GM11168 (cell line): ENCODE results near the gene ZBTB20.

Experiments used
- in situ Hi-C: fragments of 300-500 bp; cut with MboI; formaldehyde crosslinking; loops from one replicate; pipeline ENCODE4 v1.12.0; 2022; ENCODE audit warnings: low sequenced_read_pairs; ENCODE audit not compliant: unreplicated experiment

Gene ZBTB20

DNA sequence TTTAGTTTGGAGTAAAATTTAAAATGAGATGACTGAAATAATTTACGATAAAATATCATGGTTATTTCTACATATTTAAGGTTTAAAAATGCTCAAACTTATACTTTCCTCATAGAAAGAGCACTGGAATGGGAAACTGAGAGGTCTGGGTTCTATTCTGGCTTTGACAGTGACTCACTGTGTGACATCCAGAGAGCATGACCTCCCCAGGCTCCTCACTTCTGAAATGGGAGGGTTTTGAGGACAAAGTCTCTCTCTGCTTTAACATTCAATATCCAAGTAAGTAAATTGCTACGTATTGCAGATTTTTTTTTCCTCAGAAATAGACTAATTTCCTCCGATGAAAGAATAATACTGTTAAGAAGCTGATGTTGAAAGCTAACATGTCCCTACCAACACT is 618.6 kb downstream of the ZBTB20 start:
- in situ Hi-C loops = no loop called here

DNA sequence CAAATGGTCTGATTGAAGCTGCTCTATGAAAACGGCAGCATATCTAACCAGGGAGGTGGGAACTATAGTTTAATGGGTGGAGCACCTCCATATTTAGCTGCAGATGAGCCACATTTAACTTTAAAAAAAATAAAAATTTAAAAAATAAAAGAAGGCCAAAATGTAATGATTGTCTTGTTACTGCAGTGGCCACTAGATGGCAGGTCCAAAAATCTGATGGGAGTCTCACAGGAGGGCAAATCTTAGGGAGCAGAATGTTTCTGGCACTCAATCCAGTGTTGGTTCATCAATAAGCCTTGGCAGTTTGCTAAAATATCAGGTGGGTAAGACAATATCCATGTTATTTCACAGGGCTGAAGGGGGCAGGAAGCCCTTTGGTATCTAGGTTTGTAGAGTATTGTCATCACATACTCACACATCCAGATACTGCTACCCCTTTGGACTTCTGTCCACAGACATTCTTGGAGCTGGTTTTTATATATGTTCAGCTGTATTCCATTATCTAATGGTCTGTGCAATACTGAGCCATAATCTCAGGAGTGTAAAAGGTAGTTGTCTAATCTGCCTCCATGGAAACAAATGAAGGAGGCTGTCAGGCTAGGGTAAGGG is 619.9 kb downstream of the ZBTB20 start:
- in situ Hi-C loops = no loop called here

DNA sequence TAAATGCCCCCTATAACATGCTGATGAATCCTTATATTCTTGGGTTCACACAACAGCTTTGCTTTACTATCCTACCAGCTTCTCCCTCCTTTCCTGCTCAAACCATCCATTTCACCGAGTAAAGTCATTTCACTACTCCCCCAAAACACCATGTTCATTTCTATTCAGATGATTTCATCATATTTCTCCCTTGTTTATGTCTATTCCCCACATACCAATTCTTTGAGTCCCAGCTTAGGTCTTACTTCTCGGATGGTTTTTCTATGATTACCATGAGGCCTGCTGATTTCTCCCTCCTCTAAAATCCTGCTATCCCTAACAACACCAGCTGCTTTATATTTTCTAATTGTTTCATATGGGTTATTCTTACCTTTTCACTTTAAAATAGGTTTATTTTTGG is 621.8 kb downstream of the ZBTB20 start:
- in situ Hi-C loops = no loop called here

- in situ Hi-C loops = no loop called here
Observed at GRCh38 chr3:114519415-114519814, 627.7 kb downstream of the ZBTB20 start.

DNA sequence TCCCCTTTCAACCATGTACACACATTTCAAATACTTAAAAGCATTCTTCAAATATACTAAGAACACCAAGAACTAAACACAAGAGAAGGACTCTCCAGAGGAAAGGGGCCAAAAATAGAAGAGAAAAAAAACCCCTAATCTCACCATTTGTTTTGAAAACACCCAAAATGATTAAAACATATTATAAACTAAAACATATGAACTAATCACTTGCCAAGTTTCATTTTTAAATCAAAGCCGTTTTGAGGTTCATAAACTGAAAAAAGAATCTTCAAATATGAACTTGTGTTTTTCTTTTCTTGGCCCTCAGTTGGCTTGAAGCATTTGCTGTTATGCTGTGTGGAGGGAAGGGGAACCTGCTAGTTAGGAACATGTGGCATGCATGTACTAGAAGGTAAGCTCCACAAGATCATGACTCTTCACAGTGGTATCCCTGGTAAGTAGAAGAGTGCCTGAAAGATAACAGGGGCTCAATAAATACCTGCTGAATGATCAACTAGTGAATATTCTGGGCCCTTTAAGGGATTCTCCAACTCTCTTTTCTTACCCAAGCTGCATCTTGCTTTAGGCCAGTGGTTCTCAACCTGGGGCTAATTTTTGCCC is 628.8 kb downstream of the ZBTB20 start:
- in situ Hi-C loops = no loop called here

GRCh38 chr3:114510201-114510600 is 636.9 kb downstream of the ZBTB20 start:
- in situ Hi-C loops = no loop called here

- in situ Hi-C loops = no loop called here
Observed at GRCh38 chr3:114509756-114510155, 637.3 kb downstream of the ZBTB20 start.

DNA sequence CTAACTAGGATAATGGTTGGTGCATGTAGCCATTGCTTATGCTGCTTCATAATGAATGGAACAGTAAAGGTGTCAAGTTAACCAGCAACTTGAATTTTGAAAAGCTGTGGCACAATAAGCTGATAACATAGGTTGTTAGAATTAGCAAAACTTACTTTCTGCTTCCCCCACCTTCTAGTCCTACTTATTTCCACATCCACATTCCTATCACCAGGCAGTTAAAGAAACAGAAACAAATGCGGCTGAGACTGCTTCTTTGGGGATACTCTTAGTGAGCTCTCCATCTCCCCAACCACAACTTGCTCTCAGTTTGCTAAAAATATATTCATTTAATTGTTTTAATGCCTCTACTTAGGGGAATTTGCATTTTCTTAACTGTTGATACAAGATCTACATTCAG is 638.1 kb downstream of the ZBTB20 start:
- in situ Hi-C loops = no loop called here

GRCh38 chr3:114508208-114508607 is 638.9 kb downstream of the ZBTB20 start:
- in situ Hi-C loops = no loop called here

DNA sequence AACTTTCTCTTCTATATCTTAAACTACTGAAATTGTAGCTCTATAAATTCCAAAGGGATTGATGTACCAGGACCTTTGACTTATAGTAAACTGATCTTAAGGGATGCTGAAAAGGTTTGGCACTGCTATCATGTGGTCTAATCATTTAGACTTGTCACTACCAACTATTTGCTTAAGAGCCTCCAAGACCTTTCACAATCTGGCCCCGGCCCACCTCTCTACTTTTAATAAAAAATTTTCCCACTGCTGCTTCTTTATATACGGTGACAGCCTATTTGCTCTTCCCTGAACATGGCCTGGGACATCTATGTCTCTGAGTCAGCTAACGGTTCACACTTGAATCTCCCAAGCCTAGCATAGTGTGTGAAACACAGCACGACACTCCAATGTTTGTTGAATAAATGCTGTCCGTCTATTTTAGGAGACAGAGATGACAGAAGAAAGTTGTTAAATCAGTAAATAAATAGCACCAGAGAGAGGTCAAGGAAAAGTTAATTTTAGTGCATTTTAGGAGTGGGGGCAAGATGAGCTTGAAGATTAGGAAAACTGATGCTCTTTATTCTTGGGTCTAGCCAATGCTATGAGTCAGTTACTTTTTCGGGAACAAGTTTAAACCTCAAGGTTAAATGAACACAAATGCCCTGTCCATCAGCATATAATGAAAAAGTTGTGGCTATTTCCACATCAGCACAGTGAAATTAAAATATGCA is 640.3 kb downstream of the ZBTB20 start:
- in situ Hi-C loops = no loop called here

DNA sequence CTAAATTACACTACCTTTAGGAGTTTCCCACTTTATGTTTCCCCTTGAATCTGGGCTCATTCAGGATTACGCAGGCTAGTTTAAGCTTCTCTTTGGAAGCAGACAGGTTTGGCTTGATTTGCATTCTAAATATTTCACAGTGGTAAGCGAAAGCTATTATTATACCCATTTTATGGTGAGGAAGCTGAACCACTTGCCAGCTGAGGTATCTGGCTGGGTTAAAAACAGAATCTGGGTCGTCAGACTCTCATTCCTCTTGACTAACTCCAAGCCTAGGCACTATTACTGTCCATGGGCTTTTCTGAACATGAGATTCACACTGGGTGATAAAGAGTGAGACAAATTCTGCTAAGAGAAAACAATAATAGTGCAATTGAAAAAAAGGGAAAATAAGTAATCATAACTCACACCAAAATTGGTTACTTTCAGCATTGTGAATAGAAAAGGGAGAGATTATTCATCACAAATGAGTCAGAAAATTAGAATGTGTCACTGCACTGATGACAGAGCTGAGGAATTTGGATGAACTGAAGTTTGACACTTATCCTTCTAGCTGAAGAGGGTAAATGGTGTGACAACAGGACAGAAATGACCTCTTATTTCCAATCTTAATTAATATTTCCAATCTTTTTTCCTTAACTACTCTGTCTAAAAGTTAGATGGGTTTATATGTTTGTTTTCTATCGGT is 642.0 kb downstream of the ZBTB20 start:
- in situ Hi-C loops = no loop called here

GRCh38 chr3:114502204-114502603 is 644.9 kb downstream of the ZBTB20 start:
- in situ Hi-C loops = no loop called here

GRCh38 chr3:114499976-114500375 is 647.1 kb downstream of the ZBTB20 start:
- in situ Hi-C loops = no loop called here

- in situ Hi-C loops = no loop called here
Observed at GRCh38 chr3:114498539-114499370, 648.3 kb downstream of the ZBTB20 start.

- in situ Hi-C loops = no loop called here
Observed at GRCh38 chr3:114496874-114497273, 650.2 kb downstream of the ZBTB20 start.

- in situ Hi-C loops = no loop called here
Observed at GRCh38 chr3:114496466-114496865, 650.6 kb downstream of the ZBTB20 start.

DNA sequence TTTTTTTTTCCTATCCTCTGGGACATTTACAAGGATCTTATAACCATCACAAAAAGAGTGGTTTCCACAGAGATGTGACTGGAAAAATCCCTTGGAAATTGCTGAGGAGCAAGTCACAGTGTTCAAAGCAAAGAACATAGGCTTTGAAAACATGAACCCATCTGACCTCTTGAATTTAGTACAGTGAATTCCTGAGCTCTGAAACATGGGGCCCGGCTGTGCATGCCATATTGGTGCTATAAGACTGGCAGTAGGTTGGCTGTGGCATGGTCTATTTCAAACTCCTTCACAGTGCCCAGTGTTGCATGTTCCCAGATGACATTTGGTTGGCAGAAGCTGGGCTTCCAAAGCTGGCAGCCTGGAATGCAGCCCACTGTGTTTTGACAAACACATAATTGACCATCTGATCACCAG is 651.1 kb downstream of the ZBTB20 start:
- in situ Hi-C loops = no loop called here

GRCh38 chr3:114494498-114494897 is 652.6 kb downstream of the ZBTB20 start:
- in situ Hi-C loops = no loop called here

DNA sequence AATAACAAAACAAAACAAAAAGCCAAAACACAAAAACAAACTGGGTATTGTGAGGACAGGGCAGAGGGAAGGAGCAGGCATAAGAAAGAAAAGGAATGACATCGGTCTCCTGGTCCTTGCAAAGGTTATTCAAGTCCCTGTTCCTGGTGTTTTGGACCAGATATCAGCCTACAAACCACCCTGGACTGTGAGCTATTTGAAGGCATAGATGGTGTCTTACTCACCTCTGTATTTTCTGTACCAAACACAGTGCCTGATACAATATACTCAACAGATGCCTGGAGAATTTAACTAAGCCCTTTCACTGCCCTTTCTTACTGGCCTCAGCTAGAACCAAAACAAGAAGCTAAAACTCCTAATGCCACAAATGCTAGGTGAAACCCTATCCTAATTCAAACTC is 656.3 kb downstream of the ZBTB20 start:
- in situ Hi-C loops = no loop called here

DNA sequence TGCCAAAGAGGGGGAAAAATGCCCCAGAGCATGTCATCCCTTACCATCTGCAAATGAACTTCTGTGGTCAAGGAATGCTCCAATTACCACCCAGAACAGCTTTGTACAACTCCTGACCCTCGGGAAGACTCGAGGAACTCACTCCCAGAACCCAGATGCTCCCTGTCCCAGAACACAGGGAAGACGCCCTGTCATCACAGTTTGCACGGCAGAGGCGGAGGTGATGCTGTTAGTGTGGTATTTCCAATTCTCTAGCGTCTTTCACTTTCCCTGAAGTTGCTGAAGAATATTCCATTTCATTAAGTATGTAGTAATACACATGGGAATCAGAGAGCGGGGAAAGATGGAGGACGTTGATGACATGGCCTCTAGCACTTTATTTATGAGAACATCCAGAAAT is 659.6 kb downstream of the ZBTB20 start:
- in situ Hi-C loops = no loop called here
